B cell (primary cell): Measurements from ENCODE around the gene CD34.

ENCODE experiments used
- CTCF ChIP-seq: fragments of 200-600 bp; IDR thresholded peaks from one replicate; pipeline ENCODE4 v1.8.0; 2022; ENCODE audit warnings: antibody characterized with exemption, mild to moderate bottlenecking
- EZH2 ChIP-seq: IDR thresholded peaks from 2 replicates; pipeline ENCODE4 v1.6.1; 2012; ENCODE audit warnings: borderline replicate concordance, low read depth, mild to moderate bottlenecking, moderate library complexity, low read length; ENCODE audit not compliant: insufficient read depth, poor library complexity, severe bottlenecking

- no peak for TF ChIP-seq CTCF
- TF ChIP-seq EZH2 = no peak
Observed at GRCh38 chr1:207884266-207885029, 26.5 kb downstream of the CD34 start.
